MCF 10A (cell line): ENCODE data around the gene ASH1L. TPM values are rescaled to one million over a fixed set of nuclear protein-coding genes. Genes with fewer than 3 reads are reported as not detected.
A peak's percentile ranks its signal among the peaks of the same experiment; 100 is the strongest.
"Not testable (repeated sequence)": the region's sequence is repeated elsewhere in the genome, so short reads cannot be mapped to it uniquely, and the experiment has no call there.

Experiments used
- BruUV-seq: library from RNA; stranded (reverse); fragments of 400-500 nt; replicated peaks from 2 replicates; lab custom pipeline; 2021; lab: Mats Ljungman, UMichigan
- CTCF ChIA-PET: fragments of 300-600 bp; sonication (Branson Sonifier 250); formaldehyde crosslinking; extraction: SDS; loops from one replicate; lab custom pipeline; 2021; ENCODE audit warnings: antibody characterized with exemption, inconsistent platforms; lab: Yijun Ruan, JAX
- POLR2A ChIA-PET: fragments of 300-600, 350-650 bp; sonication (Branson Sonifier 250); formaldehyde crosslinking; extraction: SDS; loops from one replicate; lab custom pipeline; 2020; ENCODE audit warnings: antibody characterized with exemption, inconsistent platforms; lab: Yijun Ruan, JAX
- DNase-seq: peaks from one replicate; pipeline ENCODE4 v3.0.0-alpha.2; 2018; ENCODE audit not compliant: unreplicated experiment
- H3K27ac Mint-ChIP-seq: one replicate; pipeline ENCODE4 v1.8.0; 2022; ENCODE audit warnings: mild to moderate bottlenecking, low read depth, mixed read lengths; ENCODE audit not compliant: unreplicated experiment
- H3K27me3 Mint-ChIP-seq: one replicate; pipeline ENCODE4 v1.8.0; 2022; ENCODE audit warnings: mixed read lengths; ENCODE audit not compliant: insufficient read depth, unreplicated experiment
- H3K36me3 Mint-ChIP-seq: one replicate; pipeline ENCODE4 v1.8.0; 2022; ENCODE audit warnings: mild to moderate bottlenecking, moderate library complexity, mixed read lengths; ENCODE audit not compliant: insufficient read depth, unreplicated experiment
- H3K4me1 Mint-ChIP-seq: one replicate; pipeline ENCODE4 v1.8.0; 2022; ENCODE audit warnings: mixed read lengths; ENCODE audit not compliant: insufficient read depth, unreplicated experiment
- H3K4me3 Mint-ChIP-seq: one replicate; pipeline ENCODE4 v1.8.0; 2022; ENCODE audit warnings: mild to moderate bottlenecking, moderate library complexity, mixed read lengths; ENCODE audit not compliant: unreplicated experiment
- H3K9me3 Mint-ChIP-seq: one replicate; pipeline ENCODE4 v1.8.0; 2022; ENCODE audit warnings: mixed read lengths; ENCODE audit not compliant: unreplicated experiment
- intact Hi-C: fragments of 100-400 bp; cut with micrococcal nuclease; formaldehyde crosslinking; loops from 2 replicates; pipeline ENCODE4 v1.14.1; 2022
- total RNA-seq: library from RNA; stranded (reverse); gene quantifications from 2 replicates; pipeline ENCODE4 v1.2.3, GENCODE V29; 2022
- TF ChIP-seq, protein P1 (sequence below): fragments of 200-600 bp; IDR thresholded peaks from one replicate; pipeline ENCODE4 v1.8.0; 2022; ENCODE audit warnings: antibody characterized with exemption, mild to moderate bottlenecking; ENCODE audit not compliant: unreplicated experiment

Gene ASH1L
- total RNA-seq, 1 experiment from 2014 or later = 59.1 TPM

GRCh38 chr1:155608888-155609225 is 46.3 kb upstream of the ASH1L start:
- DNase-seq = no peak
- BruUV-seq = no TSS peak
- CTCF ChIA-PET = interaction anchor here (0.7 to 1.5 kb wide), 6 partner anchors 8 to 415 kb away, joined by 3 to 6 read pairs (median 3); no protein-coding TSS in a partner anchor
- Mint-ChIP-seq H3K27ac (peak overlapping the region; percentile 96), H3K27me3 (no peaks in the 10 kb centered on the region), H3K4me3 (peak overlapping the region; percentile 95), H3K36me3 (peaks cover 9% of the 10 kb centered on the region), H3K4me1 (no peaks in the 10 kb centered on the region), H3K9me3 (no peaks in the 10 kb centered on the region)
- intact Hi-C loops = no loop called here
- TF ChIP-seq, protein P1, sequence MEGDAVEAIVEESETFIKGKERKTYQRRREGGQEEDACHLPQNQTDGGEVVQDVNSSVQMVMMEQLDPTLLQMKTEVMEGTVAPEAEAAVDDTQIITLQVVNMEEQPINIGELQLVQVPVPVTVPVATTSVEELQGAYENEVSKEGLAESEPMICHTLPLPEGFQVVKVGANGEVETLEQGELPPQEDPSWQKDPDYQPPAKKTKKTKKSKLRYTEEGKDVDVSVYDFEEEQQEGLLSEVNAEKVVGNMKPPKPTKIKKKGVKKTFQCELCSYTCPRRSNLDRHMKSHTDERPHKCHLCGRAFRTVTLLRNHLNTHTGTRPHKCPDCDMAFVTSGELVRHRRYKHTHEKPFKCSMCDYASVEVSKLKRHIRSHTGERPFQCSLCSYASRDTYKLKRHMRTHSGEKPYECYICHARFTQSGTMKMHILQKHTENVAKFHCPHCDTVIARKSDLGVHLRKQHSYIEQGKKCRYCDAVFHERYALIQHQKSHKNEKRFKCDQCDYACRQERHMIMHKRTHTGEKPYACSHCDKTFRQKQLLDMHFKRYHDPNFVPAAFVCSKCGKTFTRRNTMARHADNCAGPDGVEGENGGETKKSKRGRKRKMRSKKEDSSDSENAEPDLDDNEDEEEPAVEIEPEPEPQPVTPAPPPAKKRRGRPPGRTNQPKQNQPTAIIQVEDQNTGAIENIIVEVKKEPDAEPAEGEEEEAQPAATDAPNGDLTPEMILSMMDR = no peak
- POLR2A ChIA-PET = interaction anchor here (1.0 to 1.4 kb wide), 5 partner anchors 13 to 69 kb away, joined by 3 to 9 read pairs (median 4); no protein-coding TSS in a partner anchor

- Mint-ChIP-seq H3K27me3 (no peaks in the 10 kb centered on the region), H3K4me3 (no peak overlapping the region), H3K4me1 (no peaks in the 10 kb centered on the region), H3K9me3 (no peaks in the 10 kb centered on the region), H3K27ac (no peak overlapping the region), H3K36me3 (peaks cover 5% of the 10 kb centered on the region)
- CTCF ChIA-PET = interaction anchor here (1.5 kb wide), 1 partner anchor 121 kb away, joined by 6 read pairs; no protein-coding TSS in a partner anchor
- TF ChIP-seq, protein P1 = no peak
- POLR2A ChIA-PET = interaction anchor here (0.8 to 0.9 kb wide), 2 partner anchors 13 to 414 kb away, joined by 3 read pairs; no protein-coding TSS in a partner anchor
- no peak for DNase-seq
- intact Hi-C loops = no loop called here
- BruUV-seq = no TSS peak
Observed at GRCh38 chr1:155607708-155608107, 45.1 kb upstream of the ASH1L start.

- not testable (repeated sequence) for BruUV-seq, H3K27me3 Mint-ChIP-seq, DNase-seq, H3K9me3 Mint-ChIP-seq, H3K27ac Mint-ChIP-seq, H3K4me3 Mint-ChIP-seq, H3K36me3 Mint-ChIP-seq
- POLR2A ChIA-PET = interaction anchor here (1.4 kb wide), 1 partner anchor 10 kb away, joined by 5 read pairs; the partner anchor contains the start of gene MSTO1
- CTCF ChIA-PET = interaction anchor here (0.6 to 0.8 kb wide), 2 partner anchors 11 to 49 kb away, joined by 4 read pairs; no protein-coding TSS in a partner anchor
- H3K4me1 Mint-ChIP-seq = peaks cover 11% of the 10 kb centered on the region
- intact Hi-C loops = loop anchor here (10.0 kb wide), 1 partner anchor 45 kb away; no protein-coding TSS in a partner anchor
Observed at GRCh38 chr1:155599828-155600572, 37.4 kb upstream of the ASH1L start.

- intact Hi-C loops = loop anchor here (10.0 kb wide), 1 partner anchor 46 kb away; no protein-coding TSS in a partner anchor
- CTCF ChIA-PET = interaction anchor here (0.6 to 0.7 kb wide), 5 partner anchors 79 to 496 kb away, joined by 3 to 4 read pairs (median 3); no protein-coding TSS in a partner anchor
Observed at GRCh38 chr1:155598842-155599331, 36.3 kb upstream of the ASH1L start.

More at GRCh38 chr1:155598842-155599331, 36.3 kb upstream of the ASH1L start:
- Mint-ChIP-seq H3K36me3 (no peaks in the 10 kb centered on the region), H3K9me3 (no peaks in the 10 kb centered on the region), H3K4me3 (no peak overlapping the region), H3K27ac (no peak overlapping the region), H3K4me1 (peaks cover 11% of the 10 kb centered on the region), H3K27me3 (no peaks in the 10 kb centered on the region)
- no peak for DNase-seq
- TF ChIP-seq, protein P1 = no peak
- POLR2A ChIA-PET = no interaction called here
- no TSS peak for BruUV-seq
